Right lobe of liver (tissue), 6 donors: ENCODE results near the gene CPED1. TPM values are rescaled to one million over a fixed set of nuclear protein-coding genes. Genes with fewer than 3 reads are reported as not detected.
"Not testable (repeated sequence)": the region's sequence is repeated elsewhere in the genome, so short reads cannot be mapped to it uniquely, and the experiment has no call there.

ENCODE experiments used
- ATAC-seq, 4 donors: fragments of 200-7000 bp; cut with Tn5 transposase; one replicate each; pipeline ENCODE4 v1.9.1; 2020; ENCODE audit warnings: mild to moderate bottlenecking in 4 of 4, moderate library complexity in 4 of 4
- DNase-seq, 3 donors: peaks; one replicate each; pipeline ENCODE4 v3.0.0-alpha.2; 2020
- H3K27ac ChIP-seq, 3 donors: fragments of 200-600 bp; one replicate each; pipeline ENCODE4 v1.8.0; 2022
- H3K27me3 ChIP-seq, 2 donors: fragments of 200-600 bp; one replicate each; pipeline ENCODE4 v1.8.0; 2022
- H3K36me3 ChIP-seq, 4 donors: fragments of 200-600 bp; sonication (generic) in 1 of 4; one replicate each; pipeline versions ENCODE4 v1.5.1 to v1.8.0; 2017 to 2022; ENCODE audit warnings: control low read depth in 1 of 4
- H3K4me1 ChIP-seq, 4 donors: fragments of 200-600 bp; sonication (generic) in 1 of 4; one replicate each; pipeline versions ENCODE4 v1.5.1 to v1.8.0; 2017 to 2022; ENCODE audit warnings: control low read depth in 1 of 4
- H3K4me3 ChIP-seq, 3 donors: fragments of 200-600 bp; one replicate each; pipeline ENCODE4 v1.8.0; 2022
- H3K9me3 ChIP-seq, 4 donors: fragments of 200-600 bp; sonication (generic) in 1 of 4; one replicate each; pipeline versions ENCODE4 v1.5.1 to v1.8.0; 2017 to 2022; ENCODE audit warnings: control low read depth in 1 of 4
- CTCF ChIP-seq, 4 donors: fragments of 200-600 bp in 3 of 4; fragments of 450-650 bp in 1 of 4; IDR thresholded peaks; one replicate each; pipeline versions ENCODE4 v1.5.1 to v1.8.0; 2016 to 2022; ENCODE audit warnings: antibody characterized with exemption in 4 of 4, mild to moderate bottlenecking in 2 of 4
- POLR2A ChIP-seq: fragments of 450-650 bp; IDR thresholded peaks from one replicate; pipeline ENCODE4 v1.6.1; 2017; ENCODE audit warnings: antibody characterized with exemption, mild to moderate bottlenecking
- WGBS: methylation state at CpG from one replicate; pipeline ENCODE4 v1.1.6; 2018; ENCODE audit warnings: low coverage, low lambda C conversion rate; ENCODE audit not compliant: insufficient coverage; ENCODE audit errors: missing lambda C conversion rate; 5-methylcytosine and 5-hydroxymethylcytosine counted together
- intact Hi-C, 2 donors: fragments of 100-400 bp; cut with DNase I; formaldehyde crosslinking; loops; one replicate each; pipeline versions ENCODE4 v1.11.2 to v1.14.1; 2022
- total RNA-seq, 6 experiments: library from RNA; depleted of rRNA in 2 of 6; stranded (reverse); fragments of >200 nt in 2 of 6; fragmentation: NEBNext Ultra II Directional in 3 of 6; extraction: Animal tissue kit (Norgen Biotek cat#: 25700) in 3 of 6; gene quantifications; one replicate each; pipeline versions ENCODE4 v1.1.0 to v1.2.4, GENCODE V29; 2016 to 2023
- donor health status: DM: no; HTN: yes; CAD: no.
- donor health status: DM: no; HTN: no; CAD: no.
- donor health status: DM: no; HTN: no; CAD: no.
- donor health status: DM: no; HTN: yes; CAD: no.
- donor health status: DM: no; HTN: yes; CAD: no.

CPED1 gene
- total RNA-seq, 6 experiments from 2014 or later = 24.3 to 45.8 (median 34.9) TPM

GRCh38 chr7:121071132-121071531, 82.6 kb downstream of the CPED1 start:
- intact Hi-C loops = loop anchor here in 1 of 2 donors (10.0 kb wide), 1 partner anchor 86 kb away; the partner anchor contains the start of gene CPED1
- Histone ChIP-seq H3K9me3 (no peaks in the 10 kb centered on the region), H3K27ac (no peak overlapping the region), H3K4me3 (no peak overlapping the region), H3K27me3 (no peaks in the 10 kb centered on the region), H3K36me3 (no peaks in the 10 kb centered on the region), H3K4me1 (peaks cover 0 to 19% (median 9%) of the 10 kb centered on the region in 4 donors)
- TF ChIP-seq POLR2A (no peak), CTCF (IDR thresholded peaks at IDR 0.05) (no peak)
- ATAC-seq = no peak
- no peak for DNase-seq
- WGBS = 100% methylated on average over 1 of the region's 1 CpG

GRCh38 chr7:121071662-121072061, 83.2 kb downstream of the CPED1 start:
- intact Hi-C loops = loop anchor here in 1 of 2 donors (10.0 kb wide), 1 partner anchor 87 kb away; the partner anchor contains the start of gene CPED1

GRCh38 chr7:121072826-121073225, 84.3 kb downstream of the CPED1 start:
- 67% methylated on average over 2 of the region's 2 CpGs for WGBS

More at GRCh38 chr7:121071662-121072061, 83.2 kb downstream of the CPED1 start:
- TF ChIP-seq CTCF (IDR thresholded peaks at IDR 0.05) (no peak), POLR2A (no peak)
- no peak for ATAC-seq
- Histone ChIP-seq H3K4me3 (no peak overlapping the region), H3K36me3 (no peaks in the 10 kb centered on the region), H3K4me1 (peaks cover 0 to 19% (median 9%) of the 10 kb centered on the region in 4 donors), H3K9me3 (no peaks in the 10 kb centered on the region), H3K27me3 (no peaks in the 10 kb centered on the region), H3K27ac (no peak overlapping the region)
- DNase-seq = no peak
- WGBS = 85% methylated on average over 2 of the region's 2 CpGs

GRCh38 chr7:121073463-121074099, 85.1 kb downstream of the CPED1 start:
- H3K4me3 ChIP-seq = no peak overlapping the region
- no peak for DNase-seq
- peaks cover 0 to 19% (median 9%) of the 10 kb centered on the region in 4 donors for H3K4me1 ChIP-seq
- no peaks in the 10 kb centered on the region for H3K27me3 ChIP-seq
- peak; percentile 89 to 93 (median 92) for ATAC-seq
- no peaks in the 10 kb centered on the region for H3K9me3 ChIP-seq
- H3K36me3 ChIP-seq = no peaks in the 10 kb centered on the region
- H3K27ac ChIP-seq = peak overlapping the region in 2 of 3 donors; percentile 42 to 81
- intact Hi-C loops = loop anchor here in 1 of 2 donors (10.0 kb wide), 1 partner anchor 89 kb away; the partner anchor contains the start of gene CPED1
- TF ChIP-seq CTCF (IDR thresholded peaks at IDR 0.05) = no peak
- no peak for TF ChIP-seq POLR2A
- 44% methylated on average over 3 of the region's 3 CpGs for WGBS

More at GRCh38 chr7:121072826-121073225, 84.3 kb downstream of the CPED1 start:
- peaks cover 0 to 19% (median 9%) of the 10 kb centered on the region in 4 donors for H3K4me1 ChIP-seq
- no peaks in the 10 kb centered on the region for H3K27me3 ChIP-seq
- no peak for DNase-seq
- H3K27ac ChIP-seq = peak overlapping the region in 2 of 3 donors; percentile 42 to 81
- TF ChIP-seq CTCF (IDR thresholded peaks at IDR 0.05) (no peak), POLR2A (no peak)
- H3K36me3 ChIP-seq = no peaks in the 10 kb centered on the region
- no peaks in the 10 kb centered on the region for H3K9me3 ChIP-seq
- intact Hi-C loops = loop anchor here in 1 of 2 donors (10.0 kb wide), 1 partner anchor 88 kb away; the partner anchor contains the start of gene CPED1
- peak; percentile 18 to 64 (median 52) for ATAC-seq
- H3K4me3 ChIP-seq = no peak overlapping the region

GRCh38 chr7:121075424-121075841, 86.9 kb downstream of the CPED1 start:
- H3K9me3 ChIP-seq, H3K27me3 ChIP-seq, ATAC-seq, H3K4me3 ChIP-seq, DNase-seq, H3K27ac ChIP-seq, H3K36me3 ChIP-seq: not testable (repeated sequence)
- intact Hi-C loops = loop anchor here in 1 of 2 donors (10.0 kb wide), 1 partner anchor 91 kb away; the partner anchor contains the start of gene CPED1
- H3K4me1 ChIP-seq = peaks cover 0 to 36% (median 10%) of the 10 kb centered on the region in 4 donors
- 98% methylated on average over 4 of the region's 5 CpGs for WGBS
